Activated naive CD4-positive, alpha-beta T cell (primary cell): Measurements from ENCODE around the gene KIAA1958.
A peak's percentile ranks its signal among the peaks of the same experiment; 100 is the strongest.

Experiments
- DNase-seq, 4 experiments: peaks; one replicate each; lab custom pipeline; 2025; lab: John Stamatoyannopoulos, UW

Gene KIAA1958

GRCh38 chr9:112486221-112487007, at the start of gene KIAA1958:
KIAA1958 (plus strand) TSS chr9:112486827; CDS start chr9:112574081, 87,254 bp downstream.
- DNase-seq, result peak; percentile 43 to 73 (median 56)

GRCh38 chr9:112437406-112437805, 49.2 kb upstream of the KIAA1958 start:
- no peak for DNase-seq

- no peak for DNase-seq
Observed at GRCh38 chr9:112439171-112439570, 47.5 kb upstream of the KIAA1958 start.

- no peak for DNase-seq
Observed at GRCh38 chr9:112439825-112440224, 46.8 kb upstream of the KIAA1958 start.

- peak in 1 of 4 experiments; percentile 4 for DNase-seq
Observed at GRCh38 chr9:112443200-112443599, 43.4 kb upstream of the KIAA1958 start.

- no peak for DNase-seq
Observed at GRCh38 chr9:112443636-112444035, 43.0 kb upstream of the KIAA1958 start.

GRCh38 chr9:112445196-112445595, 41.4 kb upstream of the KIAA1958 start:
- no peak for DNase-seq

- DNase-seq, result no peak
Observed at GRCh38 chr9:112446080-112446479, 40.5 kb upstream of the KIAA1958 start.

- DNase-seq, result no peak
Observed at GRCh38 chr9:112446526-112446925, 40.1 kb upstream of the KIAA1958 start.

GRCh38 chr9:112447283-112447761, 39.3 kb upstream of the KIAA1958 start:
- DNase-seq, result no peak

- no peak for DNase-seq
Observed at GRCh38 chr9:112462855-112463254, 23.8 kb upstream of the KIAA1958 start.

- DNase-seq, result no peak
Observed at GRCh38 chr9:112465352-112465751, 21.3 kb upstream of the KIAA1958 start.

GRCh38 chr9:112472996-112473395, 13.6 kb upstream of the KIAA1958 start:
- no peak for DNase-seq

GRCh38 chr9:112473986-112474385, 12.6 kb upstream of the KIAA1958 start:
- no peak for DNase-seq

- DNase-seq, result no peak
Observed at GRCh38 chr9:112475318-112475717, 11.3 kb upstream of the KIAA1958 start.

- DNase-seq, result no peak
Observed at GRCh38 chr9:112477330-112477729, 9.3 kb upstream of the KIAA1958 start.

- DNase-seq, result no peak
Observed at GRCh38 chr9:112479221-112479620, 7.4 kb upstream of the KIAA1958 start.

- no peak for DNase-seq
Observed at GRCh38 chr9:112484607-112485006, 2.0 kb upstream of the KIAA1958 start.

- no peak for DNase-seq
Observed at GRCh38 chr9:112485574-112485973, 1.1 kb upstream of the KIAA1958 start.

GRCh38 chr9:112487008-112487798, 576 bp downstream of the KIAA1958 start:
- DNase-seq, result peak; percentile 6 to 50 (median 25)

- no peak for DNase-seq
Observed at GRCh38 chr9:112487799-112488340, 1.2 kb downstream of the KIAA1958 start.

- DNase-seq, result no peak
Observed at GRCh38 chr9:112489039-112489546, 2.5 kb downstream of the KIAA1958 start.
